Liver (tissue), 3 donors: Measurements from ENCODE around the gene GZMM.

Experiments used
- ATF3 ChIP-seq: IDR thresholded peaks from 2 replicates; pipeline ENCODE4 v1.6.1; 2016; ENCODE audit warnings: antibody characterized with exemption
- FOXA1 ChIP-seq: IDR thresholded peaks from 2 replicates; pipeline ENCODE4 v1.6.1; 2016; ENCODE audit warnings: antibody characterized with exemption
- FOXA2 ChIP-seq: IDR thresholded peaks from 2 replicates; pipeline ENCODE4 v1.6.1; 2016; ENCODE audit warnings: antibody characterized with exemption
- GABPA ChIP-seq, 2 donors: IDR thresholded peaks in 1 of 2; conservative IDR thresholded peaks in 1 of 2; 2 replicates each; pipeline ENCODE4 v1.6.1; 2016; ENCODE audit warnings: antibody characterized with exemption in 2 of 2, mild to moderate bottlenecking in 1 of 2, moderate library complexity in 1 of 2
- JUND ChIP-seq, 2 donors: IDR thresholded peaks; 2 replicates each; pipeline ENCODE4 v1.6.1; 2016; ENCODE audit warnings: antibody characterized with exemption in 2 of 2
- MAX ChIP-seq: IDR thresholded peaks from 2 replicates; pipeline ENCODE4 v1.6.1; 2016; ENCODE audit warnings: antibody characterized with exemption
- REST ChIP-seq: IDR thresholded peaks from 2 replicates; pipeline ENCODE4 v1.6.1; 2016; ENCODE audit warnings: antibody characterized with exemption, mild to moderate bottlenecking
- RXRA ChIP-seq, 2 donors: IDR thresholded peaks; 2 replicates each; pipeline ENCODE4 v1.6.1; 2017 to 2018; ENCODE audit warnings: antibody characterized with exemption in 2 of 2, mild to moderate bottlenecking in 1 of 2
- SP1 ChIP-seq: IDR thresholded peaks from 2 replicates; pipeline ENCODE4 v1.6.1; 2018; ENCODE audit warnings: antibody characterized with exemption, mild to moderate bottlenecking
- TAF1 ChIP-seq: conservative IDR thresholded peaks from 2 replicates; pipeline ENCODE4 v1.6.1; 2016; ENCODE audit warnings: antibody characterized with exemption, mild to moderate bottlenecking
- TF ChIP-seq, protein P1 (sequence below): fragments of 150-350 bp; IDR thresholded peaks from 2 replicates; pipeline ENCODE4 v1.5.1; 2017; ENCODE audit warnings: improper control_type of control experiment, low read depth, low read length; ENCODE audit not compliant: missing input control
- donor health status: healthy.
- donor health status: healthy.

DNA sequence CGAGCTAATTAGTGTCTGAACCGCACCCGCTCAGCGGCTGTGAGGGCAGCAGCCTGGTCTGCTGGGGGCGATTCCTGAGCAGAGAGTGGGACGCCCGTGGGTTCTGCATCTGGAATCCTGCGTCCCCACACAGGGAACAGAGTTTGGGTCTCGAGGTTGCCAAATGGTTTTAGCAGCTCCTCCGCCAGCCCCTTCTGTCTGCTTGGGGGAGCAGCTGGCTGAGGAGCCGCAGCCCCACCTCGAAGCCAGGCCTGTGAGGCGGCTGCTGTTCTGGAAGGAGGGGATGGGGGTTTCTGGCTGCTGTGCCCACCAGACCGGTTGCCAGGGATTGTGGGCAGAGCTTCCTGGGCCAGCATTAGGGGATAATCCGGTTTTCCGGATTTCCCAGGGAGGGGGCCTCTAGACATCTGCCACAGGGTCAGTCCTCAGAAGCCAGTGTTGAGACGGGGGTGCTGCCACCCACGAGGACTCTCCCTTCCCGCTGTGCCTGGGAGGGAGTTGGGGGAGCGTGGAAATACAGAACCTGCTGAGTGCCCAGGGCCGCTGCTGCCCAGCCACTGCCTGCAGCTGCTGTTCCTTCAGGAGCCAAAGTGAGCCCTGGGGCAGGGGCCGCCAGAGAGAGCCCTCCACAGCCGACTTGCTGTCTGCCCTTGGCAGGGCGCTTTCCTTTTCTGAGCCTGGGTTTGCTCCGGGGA, 10.3 kb upstream of the GZMM start:
- TF ChIP-seq JUND (IDR thresholded peaks at IDR 0.05) = no peak
- TF ChIP-seq MAX = no peak
- TF ChIP-seq, protein P1, sequence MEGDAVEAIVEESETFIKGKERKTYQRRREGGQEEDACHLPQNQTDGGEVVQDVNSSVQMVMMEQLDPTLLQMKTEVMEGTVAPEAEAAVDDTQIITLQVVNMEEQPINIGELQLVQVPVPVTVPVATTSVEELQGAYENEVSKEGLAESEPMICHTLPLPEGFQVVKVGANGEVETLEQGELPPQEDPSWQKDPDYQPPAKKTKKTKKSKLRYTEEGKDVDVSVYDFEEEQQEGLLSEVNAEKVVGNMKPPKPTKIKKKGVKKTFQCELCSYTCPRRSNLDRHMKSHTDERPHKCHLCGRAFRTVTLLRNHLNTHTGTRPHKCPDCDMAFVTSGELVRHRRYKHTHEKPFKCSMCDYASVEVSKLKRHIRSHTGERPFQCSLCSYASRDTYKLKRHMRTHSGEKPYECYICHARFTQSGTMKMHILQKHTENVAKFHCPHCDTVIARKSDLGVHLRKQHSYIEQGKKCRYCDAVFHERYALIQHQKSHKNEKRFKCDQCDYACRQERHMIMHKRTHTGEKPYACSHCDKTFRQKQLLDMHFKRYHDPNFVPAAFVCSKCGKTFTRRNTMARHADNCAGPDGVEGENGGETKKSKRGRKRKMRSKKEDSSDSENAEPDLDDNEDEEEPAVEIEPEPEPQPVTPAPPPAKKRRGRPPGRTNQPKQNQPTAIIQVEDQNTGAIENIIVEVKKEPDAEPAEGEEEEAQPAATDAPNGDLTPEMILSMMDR = no peak
- TF ChIP-seq SP1 = no peak
- TF ChIP-seq FOXA1 = no peak
- TF ChIP-seq ATF3 = no peak
- no peak for TF ChIP-seq RXRA (IDR thresholded peaks at IDR 0.05)
- no peak for TF ChIP-seq GABPA (IDR thresholded peaks at IDR 0.05 in 1 of 2, conservative IDR thresholded peaks at IDR 0.05 in 1 of 2)
- TF ChIP-seq REST = no peak
- TF ChIP-seq TAF1 = no peak
- no peak for TF ChIP-seq FOXA2
